Measurements from ENCODE around the gene SNX18.

DNA sequence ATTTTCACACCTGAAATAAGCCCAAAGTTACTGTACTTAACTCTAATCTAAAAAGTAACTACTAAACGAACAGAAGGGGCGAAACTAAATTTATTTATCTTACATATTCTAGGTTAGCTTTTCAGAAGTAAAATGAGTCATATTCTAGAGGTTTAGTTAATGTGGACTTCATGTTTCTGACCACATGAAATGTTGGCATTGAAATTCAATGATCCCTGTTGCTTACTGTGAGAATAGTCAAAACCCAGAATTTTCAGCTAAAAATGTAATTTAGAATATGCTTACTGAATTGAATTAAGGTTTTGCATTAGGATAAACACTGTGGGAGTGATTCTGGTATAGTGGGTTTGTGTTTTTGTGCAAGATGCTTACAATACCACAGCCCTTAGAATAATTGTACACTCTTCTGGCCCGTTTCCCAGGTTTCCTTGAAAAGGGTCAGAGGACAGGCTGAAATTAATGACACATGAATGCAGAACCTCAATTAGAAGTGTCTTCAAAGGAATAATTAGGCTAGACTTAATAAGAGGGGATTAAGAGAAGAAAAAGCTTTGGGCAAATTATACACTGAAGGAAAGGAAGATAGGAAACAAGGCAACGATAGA is 1.4 kb upstream of the SNX18 start:
- TF ChIP-seq, protein P1, sequence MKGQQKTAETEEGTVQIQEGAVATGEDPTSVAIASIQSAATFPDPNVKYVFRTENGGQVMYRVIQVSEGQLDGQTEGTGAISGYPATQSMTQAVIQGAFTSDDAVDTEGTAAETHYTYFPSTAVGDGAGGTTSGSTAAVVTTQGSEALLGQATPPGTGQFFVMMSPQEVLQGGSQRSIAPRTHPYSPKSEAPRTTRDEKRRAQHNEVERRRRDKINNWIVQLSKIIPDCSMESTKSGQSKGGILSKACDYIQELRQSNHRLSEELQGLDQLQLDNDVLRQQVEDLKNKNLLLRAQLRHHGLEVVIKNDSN (IDR thresholded peaks at IDR 0.05) = no peak
- TF ChIP-seq RAD21 (IDR thresholded peaks at IDR 0.05; ENCODE audit: low read depth) (no peak), TAF1 (IDR thresholded peaks at IDR 0.05; ENCODE audit: low read depth) (no peak), YY1 (IDR thresholded peaks at IDR 0.05; ENCODE audit: low read depth) (no peak), EP300 (IDR thresholded peaks at IDR 0.05; ENCODE audit: borderline replicate concordance) (no peak), TCF12 (IDR thresholded peaks at IDR 0.05; ENCODE audit: low read depth) (no peak), FOXM1 (IDR thresholded peaks at IDR 0.05; ENCODE audit: borderline replicate concordance, low read depth) (no peak), CEBPB (IDR thresholded peaks at IDR 0.05) (no peak)
- TF ChIP-seq, protein P2, sequence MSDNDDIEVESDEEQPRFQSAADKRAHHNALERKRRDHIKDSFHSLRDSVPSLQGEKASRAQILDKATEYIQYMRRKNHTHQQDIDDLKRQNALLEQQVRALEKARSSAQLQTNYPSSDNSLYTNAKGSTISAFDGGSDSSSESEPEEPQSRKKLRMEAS (IDR thresholded peaks at IDR 0.05) = no peak
- TF ChIP-seq, protein P3, sequence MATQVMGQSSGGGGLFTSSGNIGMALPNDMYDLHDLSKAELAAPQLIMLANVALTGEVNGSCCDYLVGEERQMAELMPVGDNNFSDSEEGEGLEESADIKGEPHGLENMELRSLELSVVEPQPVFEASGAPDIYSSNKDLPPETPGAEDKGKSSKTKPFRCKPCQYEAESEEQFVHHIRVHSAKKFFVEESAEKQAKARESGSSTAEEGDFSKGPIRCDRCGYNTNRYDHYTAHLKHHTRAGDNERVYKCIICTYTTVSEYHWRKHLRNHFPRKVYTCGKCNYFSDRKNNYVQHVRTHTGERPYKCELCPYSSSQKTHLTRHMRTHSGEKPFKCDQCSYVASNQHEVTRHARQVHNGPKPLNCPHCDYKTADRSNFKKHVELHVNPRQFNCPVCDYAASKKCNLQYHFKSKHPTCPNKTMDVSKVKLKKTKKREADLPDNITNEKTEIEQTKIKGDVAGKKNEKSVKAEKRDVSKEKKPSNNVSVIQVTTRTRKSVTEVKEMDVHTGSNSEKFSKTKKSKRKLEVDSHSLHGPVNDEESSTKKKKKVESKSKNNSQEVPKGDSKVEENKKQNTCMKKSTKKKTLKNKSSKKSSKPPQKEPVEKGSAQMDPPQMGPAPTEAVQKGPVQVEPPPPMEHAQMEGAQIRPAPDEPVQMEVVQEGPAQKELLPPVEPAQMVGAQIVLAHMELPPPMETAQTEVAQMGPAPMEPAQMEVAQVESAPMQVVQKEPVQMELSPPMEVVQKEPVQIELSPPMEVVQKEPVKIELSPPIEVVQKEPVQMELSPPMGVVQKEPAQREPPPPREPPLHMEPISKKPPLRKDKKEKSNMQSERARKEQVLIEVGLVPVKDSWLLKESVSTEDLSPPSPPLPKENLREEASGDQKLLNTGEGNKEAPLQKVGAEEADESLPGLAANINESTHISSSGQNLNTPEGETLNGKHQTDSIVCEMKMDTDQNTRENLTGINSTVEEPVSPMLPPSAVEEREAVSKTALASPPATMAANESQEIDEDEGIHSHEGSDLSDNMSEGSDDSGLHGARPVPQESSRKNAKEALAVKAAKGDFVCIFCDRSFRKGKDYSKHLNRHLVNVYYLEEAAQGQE (IDR thresholded peaks at IDR 0.05; ENCODE audit: low read depth) = no peak

All from Ishikawa (cell line).